GM19239 (cell line): ENCODE data around the gene PAN3.

Experiments
- DNase-seq: peaks from one replicate; pipeline ENCODE4 v3.0.0; 2011; ENCODE audit warnings: low spot score; ENCODE audit not compliant: insufficient read length
- FAIRE-seq: peaks from 2 replicates; lab custom pipeline; 2011; peaks lifted over from hg19 to GRCh38; lab: Jason Lieb, UNC

The PAN3 gene

GRCh38 chr13:28199089-28199488 lies 60.7 kb downstream of the PAN3 start:
- DNase-seq (no peak), FAIRE-seq (no peak)

GRCh38 chr13:28204043-28204442 lies 65.7 kb downstream of the PAN3 start:
- FAIRE-seq (no peak), DNase-seq (no peak)

- DNase-seq (peak; percentile 5), FAIRE-seq (peak; percentile 74)
Observed at GRCh38 chr13:28204690-28205443, 66.5 kb downstream of the PAN3 start.

- no peak for FAIRE-seq
- no peak for DNase-seq
Observed at GRCh38 chr13:28218679-28219078, 80.3 kb downstream of the PAN3 start.

GRCh38 chr13:28219408-28220099 lies 81.2 kb downstream of the PAN3 start:
- DNase-seq: no peak
- FAIRE-seq: peak; percentile 68

- DNase-seq: no peak
- no peak for FAIRE-seq
Observed at GRCh38 chr13:28220166-28220565, 81.8 kb downstream of the PAN3 start.

- FAIRE-seq: peak; percentile 76
- DNase-seq: no peak
Observed at GRCh38 chr13:28229522-28230411, 91.4 kb downstream of the PAN3 start.

- DNase-seq: no peak
- peak; percentile 23 for FAIRE-seq
Observed at GRCh38 chr13:28231642-28232041, 93.3 kb downstream of the PAN3 start.

GRCh38 chr13:28237944-28238343 lies 99.6 kb downstream of the PAN3 start:
- no peak for FAIRE-seq

GRCh38 chr13:28239374-28239773 lies 101.0 kb downstream of the PAN3 start:
- FAIRE-seq (no peak), DNase-seq (no peak)

More at GRCh38 chr13:28237944-28238343, 99.6 kb downstream of the PAN3 start:
- DNase-seq: no peak

GRCh38 chr13:28245465-28245864 lies 107.1 kb downstream of the PAN3 start:
- no peak for FAIRE-seq

GRCh38 chr13:28246891-28247290 lies 108.5 kb downstream of the PAN3 start:
- DNase-seq: no peak
- no peak for FAIRE-seq

More at GRCh38 chr13:28245465-28245864, 107.1 kb downstream of the PAN3 start:
- no peak for DNase-seq

- FAIRE-seq: no peak
- no peak for DNase-seq
Observed at GRCh38 chr13:28248080-28248479, 109.7 kb downstream of the PAN3 start.

GRCh38 chr13:28250542-28250941 lies 112.2 kb downstream of the PAN3 start:
- DNase-seq (no peak), FAIRE-seq (peak; percentile 18)

- FAIRE-seq (peak; percentile 68), DNase-seq (no peak)
Observed at GRCh38 chr13:28251466-28251865, 113.1 kb downstream of the PAN3 start.

GRCh38 chr13:28252547-28252946 lies 114.2 kb downstream of the PAN3 start:
- peak; percentile 39 for FAIRE-seq
- DNase-seq: no peak

- FAIRE-seq (no peak), DNase-seq (no peak)
Observed at GRCh38 chr13:28257305-28257704, 119.0 kb downstream of the PAN3 start.

GRCh38 chr13:28258417-28258816 lies 120.1 kb downstream of the PAN3 start:
- DNase-seq: no peak
- FAIRE-seq: no peak

- no peak for DNase-seq
- FAIRE-seq: peak; percentile 28
Observed at GRCh38 chr13:28267497-28267896, 129.2 kb downstream of the PAN3 start.

- FAIRE-seq (peak; percentile 84), DNase-seq (peak; percentile 36)
Observed at GRCh38 chr13:28268800-28269223, 130.5 kb downstream of the PAN3 start.
